ENCODE data around the gene MORN4. TPM values are rescaled to one million over a fixed set of nuclear protein-coding genes. Genes with fewer than 3 reads are reported as not detected.
A peak's percentile ranks its signal among the peaks of the same experiment; 100 is the strongest.
"Not testable (repeated sequence)": the region's sequence is repeated elsewhere in the genome, so short reads cannot be mapped to it uniquely, and the experiment has no call there.

Gene MORN4
- total RNA-seq, 2 experiments from 2014 or later: 2.6 to 4.3 TPM

GRCh38 chr10:97656777-97657176 lies 23.5 kb upstream of the MORN4 start:
- DNase-seq: no peak
- Mint-ChIP-seq H3K4me1 (no peaks in the 10 kb centered on the region), H3K27ac (no peak overlapping the region), H3K9me3 (no peaks in the 10 kb centered on the region), H3K36me3 (ENCODE audit: low read depth) (peaks cover 42% of the 10 kb centered on the region), H3K4me3 (no peak overlapping the region), H3K27me3 (no peaks in the 10 kb centered on the region)
- ChIA-PET POLR2A (interaction anchor here (1.3 kb wide), 1 partner anchor 18 kb away, joined by 3 read pairs; no protein-coding TSS in a partner anchor), CTCF (no interaction called here)

GRCh38 chr10:97651773-97652172 lies 18.5 kb upstream of the MORN4 start:
- H3K36me3 Mint-ChIP-seq (ENCODE audit: low read depth): peaks cover 34% of the 10 kb centered on the region
- ChIA-PET CTCF (no interaction called here), POLR2A (no interaction called here)
- H3K27ac Mint-ChIP-seq: no peak overlapping the region
- H3K4me1 Mint-ChIP-seq: peaks cover 22% of the 10 kb centered on the region
- no peaks in the 10 kb centered on the region for H3K27me3 Mint-ChIP-seq
- no peak overlapping the region for H3K4me3 Mint-ChIP-seq
- no peaks in the 10 kb centered on the region for H3K9me3 Mint-ChIP-seq
- DNase-seq: no peak

- Mint-ChIP-seq H3K27ac (no peak overlapping the region), H3K4me1 (peaks cover 22% of the 10 kb centered on the region), H3K36me3 (ENCODE audit: low read depth) (peaks cover 30% of the 10 kb centered on the region), H3K4me3 (no peak overlapping the region), H3K27me3 (no peaks in the 10 kb centered on the region), H3K9me3 (no peaks in the 10 kb centered on the region)
- no peak for DNase-seq
- POLR2A ChIA-PET: no interaction called here
- CTCF ChIA-PET: no interaction called here
These were observed 17.4 kb upstream of the MORN4 start for GRCh38 chr10:97650726-97651125.

- Mint-ChIP-seq H3K27ac (peak overlapping the region; percentile 76), H3K4me1 (peaks cover 22% of the 10 kb centered on the region), H3K36me3 (ENCODE audit: low read depth) (peaks cover 39% of the 10 kb centered on the region)
- not testable (repeated sequence) for H3K4me3 Mint-ChIP-seq, H3K27me3 Mint-ChIP-seq, DNase-seq, H3K9me3 Mint-ChIP-seq
- ChIA-PET CTCF (interaction anchor here (0.7 kb wide), 1 partner anchor 9 kb away, joined by 3 read pairs; the partner anchor contains the start of gene PI4K2A), POLR2A (interaction anchor here (0.9 to 1.9 kb wide), 3 partner anchors 9 to 13 kb away, joined by 3 to 9 read pairs (median 3); partner anchors contain the start of gene PI4K2A)
These were observed 16.1 kb upstream of the MORN4 start for GRCh38 chr10:97649405-97649750.

GRCh38 chr10:97648562-97649404 lies 15.5 kb upstream of the MORN4 start:
- CTCF ChIA-PET: interaction anchor here (0.7 kb wide), 2 partner anchors 9 to 27 kb away, joined by 3 read pairs; partner anchors contain the start of gene PI4K2A
- Mint-ChIP-seq H3K27me3 (no peaks in the 10 kb centered on the region), H3K4me3 (no peak overlapping the region), H3K9me3 (no peaks in the 10 kb centered on the region), H3K4me1 (peaks cover 22% of the 10 kb centered on the region), H3K36me3 (ENCODE audit: low read depth) (peaks cover 37% of the 10 kb centered on the region), H3K27ac (peak overlapping the region; percentile 76)
- POLR2A ChIA-PET: interaction anchor here (0.9 to 1.9 kb wide), 3 partner anchors 9 to 12 kb away, joined by 3 to 9 read pairs (median 3); partner anchors contain the start of gene PI4K2A
- DNase-seq: peak; percentile 46

- no peak overlapping the region for H3K4me3 Mint-ChIP-seq
- peaks cover 31% of the 10 kb centered on the region for H3K4me1 Mint-ChIP-seq
- H3K9me3 Mint-ChIP-seq: no peaks in the 10 kb centered on the region
- no peaks in the 10 kb centered on the region for H3K27me3 Mint-ChIP-seq
- CTCF ChIA-PET: interaction anchor here (1.0 kb wide), 1 partner anchor 62 kb away, joined by 3 read pairs; no protein-coding TSS in a partner anchor
- POLR2A ChIA-PET: interaction anchor here (0.9 kb wide), 1 partner anchor 30 kb away, joined by 3 read pairs; no protein-coding TSS in a partner anchor
- DNase-seq: no peak
- no peak overlapping the region for H3K27ac Mint-ChIP-seq
- H3K36me3 Mint-ChIP-seq (ENCODE audit: low read depth): peaks cover 32% of the 10 kb centered on the region
These were observed 14.3 kb upstream of the MORN4 start for GRCh38 chr10:97647556-97647955.

- CTCF ChIA-PET: interaction anchor here (1.4 kb wide), 1 partner anchor 57 kb away, joined by 4 read pairs; no protein-coding TSS in a partner anchor
- no peak overlapping the region for H3K4me3 Mint-ChIP-seq
- no peak overlapping the region for H3K27ac Mint-ChIP-seq
- no peak for DNase-seq
- H3K27me3 Mint-ChIP-seq: no peaks in the 10 kb centered on the region
- peaks cover 31% of the 10 kb centered on the region for H3K36me3 Mint-ChIP-seq (ENCODE audit: low read depth)
- POLR2A ChIA-PET: no interaction called here
- H3K4me1 Mint-ChIP-seq: peaks cover 43% of the 10 kb centered on the region
- H3K9me3 Mint-ChIP-seq: no peaks in the 10 kb centered on the region
These were observed 11.6 kb upstream of the MORN4 start for GRCh38 chr10:97644936-97645335.

GRCh38 chr10:97643441-97643985 lies 10.2 kb upstream of the MORN4 start:
- Mint-ChIP-seq H3K9me3 (no peaks in the 10 kb centered on the region), H3K4me3 (no peak overlapping the region), H3K27ac (peak overlapping the region; percentile 21), H3K36me3 (ENCODE audit: low read depth) (peaks cover 31% of the 10 kb centered on the region), H3K27me3 (no peaks in the 10 kb centered on the region), H3K4me1 (peaks cover 32% of the 10 kb centered on the region)
- no peak for DNase-seq
- ChIA-PET CTCF (no interaction called here), POLR2A (no interaction called here)

GRCh38 chr10:97642471-97643159 lies 9.3 kb upstream of the MORN4 start:
- Mint-ChIP-seq H3K4me3 (peak overlapping the region; percentile 19), H3K4me1 (peaks cover 27% of the 10 kb centered on the region), H3K36me3 (ENCODE audit: low read depth) (peaks cover 29% of the 10 kb centered on the region)
- POLR2A ChIA-PET: interaction anchor here (0.7 kb wide), 1 partner anchor 37 kb away, joined by 3 read pairs; no protein-coding TSS in a partner anchor
- CTCF ChIA-PET, DNase-seq, H3K27me3 Mint-ChIP-seq, H3K9me3 Mint-ChIP-seq, H3K27ac Mint-ChIP-seq: not testable (repeated sequence)

GRCh38 chr10:97640868-97641811 lies 7.8 kb upstream of the MORN4 start:
- ChIA-PET CTCF (interaction anchor here (1.0 to 2.6 kb wide), 4 partner anchors 8 to 45 kb away, joined by 3 to 11 read pairs (median 4); partner anchors contain the start of gene AVPI1), POLR2A (interaction anchor here (0.6 to 2.3 kb wide), 13 partner anchors 8 to 494 kb away, joined by 3 to 13 read pairs (median 3); partner anchors contain the start of genes AVPI1, R3HCC1L and ZFYVE27)
- Mint-ChIP-seq H3K4me1 (peaks cover 23% of the 10 kb centered on the region), H3K36me3 (ENCODE audit: low read depth) (peaks cover 26% of the 10 kb centered on the region), H3K27ac (peak overlapping the region; percentile 81), H3K27me3 (no peaks in the 10 kb centered on the region), H3K9me3 (no peaks in the 10 kb centered on the region), H3K4me3 (peak overlapping the region; percentile 95)
- DNase-seq: peak; percentile 24

GRCh38 chr10:97640174-97640867 lies 7.0 kb upstream of the MORN4 start, which contains the start of gene PI4K2A:
PI4K2A (plus strand) TSS chr10:97640671; CDS start chr10:97640743, 72 bp downstream.
- no peaks in the 10 kb centered on the region for H3K27me3 Mint-ChIP-seq
- H3K27ac Mint-ChIP-seq: peak within 1 kb of the TSS; percentile 81
- ChIA-PET CTCF (interaction anchor here (0.8 to 2.6 kb wide), 5 partner anchors 9 to 69 kb away, joined by 3 to 11 read pairs (median 3); partner anchors contain the start of gene AVPI1), POLR2A (interaction anchor here (0.5 to 2.3 kb wide), 10 partner anchors 9 to 227 kb away, joined by 3 to 13 read pairs (median 3); partner anchors contain the start of genes AVPI1 and ZFYVE27)
- no peaks in the 10 kb centered on the region for H3K9me3 Mint-ChIP-seq
- DNase-seq: peak; percentile 99
- H3K4me3 Mint-ChIP-seq: peak within 1 kb of the TSS; percentile 95
- peaks cover 23% of the 10 kb centered on the region for H3K4me1 Mint-ChIP-seq
- H3K36me3 Mint-ChIP-seq (ENCODE audit: low read depth): peaks cover 21% of the 10 kb centered on the region
